ENCODE results near the gene TFPI.
"Not testable (repeated sequence)": the region's sequence is repeated elsewhere in the genome, so short reads cannot be mapped to it uniquely, and the experiment has no call there.

The TFPI gene

GRCh38 chr2:187569571-187569970 is 15.3 kb upstream of the TFPI start:
- Histone ChIP-seq H3K36me3 (ENCODE audit: control insufficient read depth, insufficient read depth, low read length) (no peaks in the 10 kb centered on the region), H3K4me2 (ENCODE audit: low read length) (no peak overlapping the region), H3K9ac (no peak overlapping the region), H3K9me3 (ENCODE audit: control insufficient read depth, low read length) (no peaks in the 10 kb centered on the region), H3K27ac (no peak overlapping the region), H3K27me3 (ENCODE audit: control insufficient read depth, insufficient read depth, low read length) (no peaks in the 10 kb centered on the region), H3K79me2 (no peaks in the 10 kb centered on the region), H3K4me3 (ENCODE audit: low read depth, low read length) (no peak overlapping the region), H3K4me1 (no peaks in the 10 kb centered on the region), H2AFZ (no peak overlapping the region)
- no peak for TF ChIP-seq CTCF (IDR thresholded peaks at IDR 0.05)

- Histone ChIP-seq H3K4me3 (ENCODE audit: low read depth, low read length) (no peak overlapping the region), H3K36me3 (ENCODE audit: control insufficient read depth, insufficient read depth, low read length) (no peaks in the 10 kb centered on the region), H3K27ac (no peak overlapping the region), H3K27me3 (ENCODE audit: control insufficient read depth, insufficient read depth, low read length) (no peaks in the 10 kb centered on the region), H3K79me2 (no peaks in the 10 kb centered on the region), H3K9ac (no peak overlapping the region), H3K9me3 (ENCODE audit: control insufficient read depth, low read length) (no peaks in the 10 kb centered on the region), H3K4me2 (ENCODE audit: low read length) (no peak overlapping the region), H3K4me1 (no peaks in the 10 kb centered on the region), H2AFZ (no peak overlapping the region)
- TF ChIP-seq CTCF (IDR thresholded peaks at IDR 0.05) = no peak
Observed at GRCh38 chr2:187569042-187569441, 14.8 kb upstream of the TFPI start.

- Histone ChIP-seq H2AFZ (no peak overlapping the region), H3K27ac (no peak overlapping the region), H3K4me3 (ENCODE audit: low read depth, low read length) (no peak overlapping the region)
Observed at GRCh38 chr2:187567126-187567525, 12.9 kb upstream of the TFPI start.

GRCh38 chr2:187566712-187567111 is 12.5 kb upstream of the TFPI start:
- H3K9me3 ChIP-seq (ENCODE audit: control insufficient read depth, low read length) = no peaks in the 10 kb centered on the region
- no peaks in the 10 kb centered on the region for H3K36me3 ChIP-seq (ENCODE audit: control insufficient read depth, insufficient read depth, low read length)
- no peak overlapping the region for H3K4me3 ChIP-seq (ENCODE audit: low read depth, low read length)
- no peak overlapping the region for H2AFZ ChIP-seq
- no peaks in the 10 kb centered on the region for H3K79me2 ChIP-seq
- H3K4me2 ChIP-seq (ENCODE audit: low read length) = no peak overlapping the region
- no peak overlapping the region for H3K27ac ChIP-seq
- TF ChIP-seq CTCF (IDR thresholded peaks at IDR 0.05) = no peak
- H3K27me3 ChIP-seq (ENCODE audit: control insufficient read depth, insufficient read depth, low read length) = no peaks in the 10 kb centered on the region
- no peak overlapping the region for H3K9ac ChIP-seq
- H3K4me1 ChIP-seq = no peaks in the 10 kb centered on the region

More at GRCh38 chr2:187567126-187567525, 12.9 kb upstream of the TFPI start:
- Histone ChIP-seq H3K27me3 (ENCODE audit: control insufficient read depth, insufficient read depth, low read length) (no peaks in the 10 kb centered on the region), H3K9ac (no peak overlapping the region), H3K4me2 (ENCODE audit: low read length) (no peak overlapping the region), H3K79me2 (no peaks in the 10 kb centered on the region), H3K4me1 (no peaks in the 10 kb centered on the region), H3K36me3 (ENCODE audit: control insufficient read depth, insufficient read depth, low read length) (no peaks in the 10 kb centered on the region), H3K9me3 (ENCODE audit: control insufficient read depth, low read length) (no peaks in the 10 kb centered on the region)
- TF ChIP-seq CTCF (IDR thresholded peaks at IDR 0.05) = no peak

- Histone ChIP-seq H3K36me3 (ENCODE audit: control insufficient read depth, insufficient read depth, low read length) (no peaks in the 10 kb centered on the region), H3K4me2 (ENCODE audit: low read length) (no peak overlapping the region), H2AFZ (no peak overlapping the region), H3K9ac (no peak overlapping the region), H3K9me3 (ENCODE audit: control insufficient read depth, low read length) (no peaks in the 10 kb centered on the region), H3K4me3 (ENCODE audit: low read depth, low read length) (no peak overlapping the region), H3K4me1 (no peaks in the 10 kb centered on the region), H3K79me2 (no peaks in the 10 kb centered on the region), H3K27ac (no peak overlapping the region), H3K27me3 (ENCODE audit: control insufficient read depth, insufficient read depth, low read length) (no peaks in the 10 kb centered on the region)
- TF ChIP-seq CTCF (IDR thresholded peaks at IDR 0.05) = no peak
Observed at GRCh38 chr2:187566266-187566665, 12.0 kb upstream of the TFPI start.

GRCh38 chr2:187565618-187566017 is 11.4 kb upstream of the TFPI start:
- not testable (repeated sequence) for H3K4me2 ChIP-seq (ENCODE audit: low read length); H3K27ac ChIP-seq; H2AFZ ChIP-seq; H3K4me1 ChIP-seq; H3K79me2 ChIP-seq; H3K36me3 ChIP-seq (ENCODE audit: control insufficient read depth, insufficient read depth, low read length); H3K27me3 ChIP-seq (ENCODE audit: control insufficient read depth, insufficient read depth, low read length); H3K9me3 ChIP-seq (ENCODE audit: control insufficient read depth, low read length); H3K4me3 ChIP-seq (ENCODE audit: low read depth, low read length); H3K9ac ChIP-seq

GRCh38 chr2:187556493-187556892 is 2.3 kb upstream of the TFPI start:
- H3K27me3 ChIP-seq (ENCODE audit: control insufficient read depth, insufficient read depth, low read length); H3K9me3 ChIP-seq (ENCODE audit: control insufficient read depth, low read length); H3K36me3 ChIP-seq (ENCODE audit: control insufficient read depth, insufficient read depth, low read length); H3K4me3 ChIP-seq (ENCODE audit: low read depth, low read length); H3K79me2 ChIP-seq; H3K4me1 ChIP-seq; H2AFZ ChIP-seq; H3K4me2 ChIP-seq (ENCODE audit: low read length); H3K9ac ChIP-seq; H3K27ac ChIP-seq: not testable (repeated sequence)
